ENCODE results near the gene DPP7. TPM values are rescaled to one million over a fixed set of nuclear protein-coding genes. Genes with fewer than 3 reads are reported as not detected.

Gene DPP7
- polyA plus RNA-seq, 1 of the 3 experiments (the other 2 are of a cell fraction), result 127 TPM

DNA sequence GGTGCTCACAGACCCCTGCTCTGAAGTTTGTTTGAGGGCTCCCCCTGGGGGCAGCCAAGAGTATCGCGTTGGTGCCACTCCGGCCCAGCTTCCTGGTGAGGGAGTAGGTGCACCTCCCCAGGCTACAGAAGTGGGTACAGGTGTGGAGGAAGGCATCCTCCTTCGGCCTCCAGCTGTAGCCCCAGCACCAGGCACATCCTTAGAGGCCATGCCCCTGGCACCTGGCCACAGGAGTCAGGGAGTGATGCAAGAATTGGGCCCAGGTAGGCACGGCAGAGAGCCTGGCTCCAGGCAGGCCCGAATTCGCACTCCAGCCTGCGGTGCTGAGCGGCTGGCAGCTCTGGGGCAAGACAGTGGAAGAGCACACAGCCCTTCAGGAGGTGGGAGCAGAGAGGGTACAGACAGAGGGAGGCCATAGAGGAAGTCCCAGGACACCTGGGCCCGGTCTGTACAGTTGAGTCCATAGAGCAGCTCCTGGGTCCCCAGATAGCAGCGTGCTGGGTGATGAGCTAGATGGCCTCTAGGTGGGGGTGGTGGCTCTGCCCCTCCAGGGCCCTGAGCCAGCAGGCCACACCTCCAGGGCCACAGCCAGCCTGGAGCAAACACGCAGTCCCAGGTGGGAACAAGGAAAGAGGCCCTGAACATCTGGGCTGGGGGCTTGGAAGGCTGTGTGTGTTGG, 46.5 kb downstream of the DPP7 start (continued):
- TF ChIP-seq, protein P1, sequence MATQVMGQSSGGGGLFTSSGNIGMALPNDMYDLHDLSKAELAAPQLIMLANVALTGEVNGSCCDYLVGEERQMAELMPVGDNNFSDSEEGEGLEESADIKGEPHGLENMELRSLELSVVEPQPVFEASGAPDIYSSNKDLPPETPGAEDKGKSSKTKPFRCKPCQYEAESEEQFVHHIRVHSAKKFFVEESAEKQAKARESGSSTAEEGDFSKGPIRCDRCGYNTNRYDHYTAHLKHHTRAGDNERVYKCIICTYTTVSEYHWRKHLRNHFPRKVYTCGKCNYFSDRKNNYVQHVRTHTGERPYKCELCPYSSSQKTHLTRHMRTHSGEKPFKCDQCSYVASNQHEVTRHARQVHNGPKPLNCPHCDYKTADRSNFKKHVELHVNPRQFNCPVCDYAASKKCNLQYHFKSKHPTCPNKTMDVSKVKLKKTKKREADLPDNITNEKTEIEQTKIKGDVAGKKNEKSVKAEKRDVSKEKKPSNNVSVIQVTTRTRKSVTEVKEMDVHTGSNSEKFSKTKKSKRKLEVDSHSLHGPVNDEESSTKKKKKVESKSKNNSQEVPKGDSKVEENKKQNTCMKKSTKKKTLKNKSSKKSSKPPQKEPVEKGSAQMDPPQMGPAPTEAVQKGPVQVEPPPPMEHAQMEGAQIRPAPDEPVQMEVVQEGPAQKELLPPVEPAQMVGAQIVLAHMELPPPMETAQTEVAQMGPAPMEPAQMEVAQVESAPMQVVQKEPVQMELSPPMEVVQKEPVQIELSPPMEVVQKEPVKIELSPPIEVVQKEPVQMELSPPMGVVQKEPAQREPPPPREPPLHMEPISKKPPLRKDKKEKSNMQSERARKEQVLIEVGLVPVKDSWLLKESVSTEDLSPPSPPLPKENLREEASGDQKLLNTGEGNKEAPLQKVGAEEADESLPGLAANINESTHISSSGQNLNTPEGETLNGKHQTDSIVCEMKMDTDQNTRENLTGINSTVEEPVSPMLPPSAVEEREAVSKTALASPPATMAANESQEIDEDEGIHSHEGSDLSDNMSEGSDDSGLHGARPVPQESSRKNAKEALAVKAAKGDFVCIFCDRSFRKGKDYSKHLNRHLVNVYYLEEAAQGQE (IDR thresholded peaks at IDR 0.05; ENCODE audit: low read depth, low read length), result peak; percentile 56; the same call in 1 of the 2 replicates
- TF ChIP-seq RFX5 (IDR thresholded peaks at IDR 0.05; ENCODE audit: low read length), result no peak

DNA sequence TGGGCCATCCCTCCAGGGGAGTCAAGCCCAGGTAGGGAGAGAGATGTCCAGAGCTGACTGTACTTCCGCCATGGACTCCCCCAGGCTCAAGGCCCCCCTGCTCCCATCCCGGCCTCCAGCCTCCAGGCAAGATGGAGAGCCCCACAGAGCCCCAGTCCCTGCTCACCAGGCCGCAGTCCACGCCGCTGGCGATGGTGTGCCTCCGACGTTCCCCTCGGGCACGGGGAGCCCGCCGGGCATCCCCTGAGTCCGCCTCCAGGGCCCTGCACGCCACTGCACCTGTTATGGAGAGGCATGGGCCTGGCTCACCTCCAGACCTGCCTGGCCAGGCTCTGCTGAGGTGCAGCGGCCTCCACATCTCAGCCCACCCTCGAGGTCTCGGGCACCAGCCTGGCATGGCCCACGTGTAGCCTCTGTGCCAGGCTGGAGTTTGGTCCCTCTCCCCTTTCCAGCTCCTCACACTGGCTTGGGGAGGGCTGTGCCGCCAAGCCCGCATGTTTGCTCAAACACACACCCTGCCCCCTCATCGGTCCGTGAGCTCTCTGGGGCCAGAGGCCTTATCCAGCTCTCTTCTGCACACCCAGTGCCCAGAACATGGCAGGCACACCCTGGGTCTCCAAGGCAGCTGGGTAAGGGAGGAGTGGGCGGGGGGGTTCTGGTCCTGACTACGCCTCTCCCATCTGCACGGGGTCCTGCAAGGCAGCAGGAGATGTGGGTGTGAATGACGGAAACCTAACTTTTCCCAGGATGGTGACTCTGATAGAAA, 48.3 kb downstream of the DPP7 start:
- TF ChIP-seq RCOR1 (IDR thresholded peaks at IDR 0.05; ENCODE audit: low read length), result no peak
- TF ChIP-seq, protein P2, sequence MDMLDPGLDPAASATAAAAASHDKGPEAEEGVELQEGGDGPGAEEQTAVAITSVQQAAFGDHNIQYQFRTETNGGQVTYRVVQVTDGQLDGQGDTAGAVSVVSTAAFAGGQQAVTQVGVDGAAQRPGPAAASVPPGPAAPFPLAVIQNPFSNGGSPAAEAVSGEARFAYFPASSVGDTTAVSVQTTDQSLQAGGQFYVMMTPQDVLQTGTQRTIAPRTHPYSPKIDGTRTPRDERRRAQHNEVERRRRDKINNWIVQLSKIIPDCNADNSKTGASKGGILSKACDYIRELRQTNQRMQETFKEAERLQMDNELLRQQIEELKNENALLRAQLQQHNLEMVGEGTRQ (IDR thresholded peaks at IDR 0.05; ENCODE audit: borderline replicate concordance, low read depth, low read length), result no peak
- TF ChIP-seq, protein P3, sequence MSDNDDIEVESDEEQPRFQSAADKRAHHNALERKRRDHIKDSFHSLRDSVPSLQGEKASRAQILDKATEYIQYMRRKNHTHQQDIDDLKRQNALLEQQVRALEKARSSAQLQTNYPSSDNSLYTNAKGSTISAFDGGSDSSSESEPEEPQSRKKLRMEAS (IDR thresholded peaks at IDR 0.05; ENCODE audit: low read depth), result no peak
- TF ChIP-seq JUND (IDR thresholded peaks at IDR 0.05), result no peak
- no peak for TF ChIP-seq MXI1 (IDR thresholded peaks at IDR 0.05; ENCODE audit: low read depth, low read length)
- TF ChIP-seq MEF2A (IDR thresholded peaks at IDR 0.05; ENCODE audit: borderline replicate concordance, low read depth), result no peak
- TF ChIP-seq, protein P4, sequence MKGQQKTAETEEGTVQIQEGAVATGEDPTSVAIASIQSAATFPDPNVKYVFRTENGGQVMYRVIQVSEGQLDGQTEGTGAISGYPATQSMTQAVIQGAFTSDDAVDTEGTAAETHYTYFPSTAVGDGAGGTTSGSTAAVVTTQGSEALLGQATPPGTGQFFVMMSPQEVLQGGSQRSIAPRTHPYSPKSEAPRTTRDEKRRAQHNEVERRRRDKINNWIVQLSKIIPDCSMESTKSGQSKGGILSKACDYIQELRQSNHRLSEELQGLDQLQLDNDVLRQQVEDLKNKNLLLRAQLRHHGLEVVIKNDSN (IDR thresholded peaks at IDR 0.05; ENCODE audit: borderline replicate concordance, low read depth), result no peak
- no peak for TF ChIP-seq FOXM1 (IDR thresholded peaks at IDR 0.05; ENCODE audit: low read depth)
- no peak for TF ChIP-seq GATA2 (CRISPR knock-in tag; IDR thresholded peaks at IDR 0.05)
- no peak for TF ChIP-seq YY1 (IDR thresholded peaks at IDR 0.05; ENCODE audit: low read depth)
- WGBS (ENCODE audit: low lambda C conversion rate), result 91% methylated on average over 18 of the region's 26 CpGs
- Histone ChIP-seq H3K4me2 (no peak overlapping the region), H3K4me3 (ENCODE audit: low read depth in 2 of 2, low read length in 1 of 2) (no peak overlapping the region), H3K27ac (ENCODE audit: low read depth in 2 of 2, low read length in 1 of 2) (no peak overlapping the region), H3K79me2 (ENCODE audit: insufficient read depth) (0 out of 2 replicates have a peak, but pooled peaks cover 3% of the 10 kb centered on the region), H3K9me3 (no peaks in the 10 kb centered on the region), H4K20me1 (ENCODE audit: insufficient read depth) (peaks cover 12% of the 10 kb centered on the region; the same call in 1 of the 2 replicates), H3K4me1 (ENCODE audit: control insufficient read depth in 1 of 2, insufficient read depth in 2 of 2, low read depth in 1 of 2, low read length in 1 of 2) (peaks cover 0 to 27% of the 10 kb centered on the region in 2 experiments; a peak in 1 of 4 replicates), H3K9ac (no peak overlapping the region), H2AFZ (ENCODE audit: low read depth) (no peak overlapping the region), H3F3A (replicated peaks; ENCODE audit: insufficient read depth) (peaks cover 8% of the 10 kb centered on the region), H3K27me3 (ENCODE audit: insufficient read depth) (no peaks in the 10 kb centered on the region), H3K9me2 (no peaks in the 10 kb centered on the region), H3K36me3 (replicated peaks in 1 of 2; ENCODE audit: control insufficient read depth in 1 of 2, insufficient read depth in 2 of 2, low read length in 1 of 2) (no peaks in the 10 kb centered on the region)
- CTCF ChIA-PET, result interaction anchor here (1.0 to 16.8 kb wide), 11 partner anchors 11 to 278 kb away, joined by 3 to 803 read pairs (median 3); partner anchors contain the start of genes ABCA2, AJM1, ENTPD2 and FUT7
- no peak for DNase-seq
- POLR2A ChIA-PET, result interaction anchor here (2.2 kb wide), 1 partner anchor 11 kb away, joined by 12 read pairs; no protein-coding TSS in a partner anchor

Measured in SK-N-SH (cell line).